Fibroblast of mammary gland (primary cell): ENCODE measurements around the gene MLIP.

Experiments
- DNase-seq: peaks from one replicate; pipeline ENCODE4 v3.0.0-alpha.2; 2010; ENCODE audit warnings: low read depth
- H3K4me3 ChIP-seq: 2 replicates; pipeline ENCODE4 v1.5.1; 2011; ENCODE audit warnings: low read depth, mild to moderate bottlenecking, low read length, moderate library complexity; ENCODE audit not compliant: control insufficient read depth
- TF ChIP-seq, protein P1 (sequence below): conservative IDR thresholded peaks from 2 replicates; pipeline ENCODE4 v1.5.1; 2011; ENCODE audit warnings: low read depth, low read length, inconsistent platforms; ENCODE audit not compliant: control insufficient read depth, insufficient read depth

The MLIP gene

GRCh38 chr6:54084231-54084630 is 27.0 kb upstream of the MLIP start:
- DNase-seq: no peak
- TF ChIP-seq, protein P1, sequence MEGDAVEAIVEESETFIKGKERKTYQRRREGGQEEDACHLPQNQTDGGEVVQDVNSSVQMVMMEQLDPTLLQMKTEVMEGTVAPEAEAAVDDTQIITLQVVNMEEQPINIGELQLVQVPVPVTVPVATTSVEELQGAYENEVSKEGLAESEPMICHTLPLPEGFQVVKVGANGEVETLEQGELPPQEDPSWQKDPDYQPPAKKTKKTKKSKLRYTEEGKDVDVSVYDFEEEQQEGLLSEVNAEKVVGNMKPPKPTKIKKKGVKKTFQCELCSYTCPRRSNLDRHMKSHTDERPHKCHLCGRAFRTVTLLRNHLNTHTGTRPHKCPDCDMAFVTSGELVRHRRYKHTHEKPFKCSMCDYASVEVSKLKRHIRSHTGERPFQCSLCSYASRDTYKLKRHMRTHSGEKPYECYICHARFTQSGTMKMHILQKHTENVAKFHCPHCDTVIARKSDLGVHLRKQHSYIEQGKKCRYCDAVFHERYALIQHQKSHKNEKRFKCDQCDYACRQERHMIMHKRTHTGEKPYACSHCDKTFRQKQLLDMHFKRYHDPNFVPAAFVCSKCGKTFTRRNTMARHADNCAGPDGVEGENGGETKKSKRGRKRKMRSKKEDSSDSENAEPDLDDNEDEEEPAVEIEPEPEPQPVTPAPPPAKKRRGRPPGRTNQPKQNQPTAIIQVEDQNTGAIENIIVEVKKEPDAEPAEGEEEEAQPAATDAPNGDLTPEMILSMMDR: no peak
- H3K4me3 ChIP-seq: no peak overlapping the region

GRCh38 chr6:54085047-54085446 is 26.2 kb upstream of the MLIP start:
- TF ChIP-seq, protein P1: no peak
- DNase-seq: no peak
- H3K4me3 ChIP-seq: no peak overlapping the region

- DNase-seq: peak; percentile 41
- TF ChIP-seq, protein P1: no peak
- no peak overlapping the region for H3K4me3 ChIP-seq
Measured at GRCh38 chr6:54085541-54085940, 25.7 kb upstream of the MLIP start.

- H3K4me3 ChIP-seq: no peak overlapping the region
- no peak for DNase-seq
- TF ChIP-seq, protein P1: no peak
Measured at GRCh38 chr6:54086439-54086838, 24.8 kb upstream of the MLIP start.

DNA sequence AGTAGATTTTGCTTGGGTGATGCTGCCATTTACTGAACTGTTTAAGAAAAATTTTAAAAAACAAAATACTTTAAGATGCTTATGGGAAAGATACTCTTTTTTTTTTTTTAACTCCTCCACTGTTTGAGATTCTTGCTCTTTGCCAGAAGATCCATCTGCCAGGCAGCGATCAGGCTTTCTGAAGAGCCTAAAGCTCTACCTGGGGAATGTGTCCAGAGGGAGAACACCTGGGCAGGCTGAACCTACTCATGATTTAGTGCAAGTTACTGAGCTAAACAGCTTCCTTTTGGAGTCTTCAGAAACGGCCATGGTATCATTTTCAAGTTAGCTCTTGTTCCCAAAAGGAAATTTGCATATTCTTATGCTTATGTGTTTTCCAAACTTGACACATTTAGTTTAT is 23.5 kb upstream of the MLIP start:
- no peak for DNase-seq
- TF ChIP-seq, protein P1: no peak
- no peak overlapping the region for H3K4me3 ChIP-seq

GRCh38 chr6:54093326-54093948 is 17.8 kb upstream of the MLIP start:
- H3K4me3 ChIP-seq: no peak overlapping the region
- TF ChIP-seq, protein P1: no peak
- no peak for DNase-seq

GRCh38 chr6:54094293-54094692 is 16.9 kb upstream of the MLIP start:
- TF ChIP-seq, protein P1: no peak
- no peak overlapping the region for H3K4me3 ChIP-seq
- DNase-seq: no peak
